Upper lobe of left lung (tissue), 4 donors: ENCODE results near the gene CNPY4.
"Not testable (repeated sequence)": the region's sequence is repeated elsewhere in the genome, so short reads cannot be mapped to it uniquely, and the experiment has no call there.

Experiments used
- POLR2A ChIP-seq, 4 donors: fragments of 450-650 bp; IDR thresholded peaks; one replicate each; pipeline ENCODE4 v1.5.1; 2016 to 2017; ENCODE audit warnings: antibody characterized with exemption in 4 of 4, mild to moderate bottlenecking in 2 of 4
- TF ChIP-seq, protein P1 (sequence below), 6 experiments: fragments of 450-650 bp in 4 of 6; fragments of 200-600 bp in 2 of 6; sonication (generic) in 2 of 6; IDR thresholded peaks; one replicate each; pipeline ENCODE4 v1.5.1; 2016 to 2019; ENCODE audit warnings: antibody characterized with exemption in 6 of 6

GRCh38 chr7:100146350-100146749 lies 26.9 kb downstream of the CNPY4 start:
- TF ChIP-seq, protein P1, sequence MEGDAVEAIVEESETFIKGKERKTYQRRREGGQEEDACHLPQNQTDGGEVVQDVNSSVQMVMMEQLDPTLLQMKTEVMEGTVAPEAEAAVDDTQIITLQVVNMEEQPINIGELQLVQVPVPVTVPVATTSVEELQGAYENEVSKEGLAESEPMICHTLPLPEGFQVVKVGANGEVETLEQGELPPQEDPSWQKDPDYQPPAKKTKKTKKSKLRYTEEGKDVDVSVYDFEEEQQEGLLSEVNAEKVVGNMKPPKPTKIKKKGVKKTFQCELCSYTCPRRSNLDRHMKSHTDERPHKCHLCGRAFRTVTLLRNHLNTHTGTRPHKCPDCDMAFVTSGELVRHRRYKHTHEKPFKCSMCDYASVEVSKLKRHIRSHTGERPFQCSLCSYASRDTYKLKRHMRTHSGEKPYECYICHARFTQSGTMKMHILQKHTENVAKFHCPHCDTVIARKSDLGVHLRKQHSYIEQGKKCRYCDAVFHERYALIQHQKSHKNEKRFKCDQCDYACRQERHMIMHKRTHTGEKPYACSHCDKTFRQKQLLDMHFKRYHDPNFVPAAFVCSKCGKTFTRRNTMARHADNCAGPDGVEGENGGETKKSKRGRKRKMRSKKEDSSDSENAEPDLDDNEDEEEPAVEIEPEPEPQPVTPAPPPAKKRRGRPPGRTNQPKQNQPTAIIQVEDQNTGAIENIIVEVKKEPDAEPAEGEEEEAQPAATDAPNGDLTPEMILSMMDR (IDR thresholded peaks at IDR 0.05), result not testable (repeated sequence)
- TF ChIP-seq POLR2A (IDR thresholded peaks at IDR 0.05), result not testable (repeated sequence)
